ENCODE results near the gene KRT2. TPM values are rescaled to one million over a fixed set of nuclear protein-coding genes. Genes with fewer than 3 reads are reported as not detected.

The KRT2 gene
- total and polyA plus RNA-seq, 10 donors = 0.07 to 0.52 (median 0.34) TPM; not detected in 4

DNA sequence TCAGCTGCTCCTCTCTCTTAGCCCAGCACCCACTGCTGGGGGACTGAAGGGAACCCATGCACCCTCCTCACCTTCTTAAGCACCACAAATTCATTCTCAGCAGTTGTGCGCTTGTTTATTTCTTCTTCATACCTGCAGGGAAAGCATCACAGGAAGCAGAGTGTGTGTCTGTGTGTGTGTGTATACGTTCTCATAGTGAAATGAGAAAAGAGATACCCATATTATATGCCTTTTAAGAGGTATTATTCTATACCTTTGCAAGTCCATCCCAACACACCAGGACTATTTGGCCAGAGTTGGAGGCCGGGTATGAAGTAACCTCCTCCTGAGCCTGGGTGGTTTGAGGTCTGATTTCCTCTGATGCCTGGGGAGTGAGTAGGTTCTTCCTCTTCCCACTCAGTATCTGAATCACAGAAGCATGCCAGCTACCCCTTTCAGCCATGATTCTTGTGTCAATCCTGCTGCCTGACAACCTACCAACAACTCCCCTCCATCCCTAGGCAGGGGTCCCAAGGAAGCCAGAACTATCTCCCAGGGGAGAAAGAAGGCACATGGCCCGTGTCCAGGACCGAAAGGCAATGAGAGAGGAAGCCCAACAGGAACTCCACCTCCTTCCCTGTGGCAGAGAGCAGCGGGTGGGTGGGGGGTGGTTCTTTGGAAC lies 36.7 kb downstream of the KRT2 start:
- H3K27ac ChIP-seq = no peak overlapping the region
- DNase-seq = no peak
- 24 to 35% (median 30%) methylated on average over 6 of the region's 6 CpGs for WGBS, 5 donors

DNA sequence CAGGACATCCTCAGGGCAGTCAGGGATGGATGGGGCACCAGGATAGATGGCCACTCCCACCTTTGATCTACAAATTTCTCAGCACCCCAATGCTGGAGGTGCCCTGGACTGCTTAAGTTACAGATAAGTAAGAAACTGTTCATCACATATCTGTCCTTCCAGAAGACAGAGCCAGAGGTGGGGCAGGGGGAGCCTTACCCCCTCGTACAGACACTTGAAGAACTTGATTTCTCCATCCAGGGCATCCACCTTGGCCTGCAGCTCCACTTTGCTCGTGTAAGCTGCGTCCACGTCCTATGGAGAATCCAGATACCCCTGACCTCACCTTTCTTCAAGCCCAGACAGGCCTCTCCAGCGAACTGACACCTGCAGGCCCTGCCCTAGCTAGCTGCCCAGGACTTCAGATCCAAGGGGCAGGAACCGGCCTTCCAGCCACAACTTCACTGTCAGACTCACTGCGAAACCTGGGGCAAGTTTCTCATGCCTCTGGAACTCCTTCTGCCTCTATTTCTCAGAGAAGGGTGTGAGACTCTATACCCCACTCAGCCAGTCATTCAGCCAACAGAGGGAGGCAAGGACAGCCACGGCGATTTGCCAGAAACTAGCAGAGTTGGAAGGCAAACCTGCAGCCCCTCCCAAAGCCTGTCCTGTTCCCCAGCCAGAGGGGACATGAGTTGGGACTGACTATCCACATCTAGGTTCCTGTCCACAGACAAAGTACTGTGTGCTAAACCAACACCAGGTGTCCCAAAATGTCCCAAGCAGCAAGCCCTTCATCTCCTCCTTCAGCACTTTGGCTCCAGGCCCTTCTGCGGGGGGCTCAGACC lies 37.4 kb downstream of the KRT2 start:
- no peak for DNase-seq
- H3K27me3 ChIP-seq (replicated peaks in 1 of 7) = peaks cover 0 to 32% (median 0%) of the 10 kb centered on the region in 7 donors
- H3K4me3 ChIP-seq = no peak overlapping the region
- WGBS, 5 donors = 79 to 92% (median 88%) methylated on average over 10 of the region's 10 CpGs
- TF ChIP-seq, protein P1, sequence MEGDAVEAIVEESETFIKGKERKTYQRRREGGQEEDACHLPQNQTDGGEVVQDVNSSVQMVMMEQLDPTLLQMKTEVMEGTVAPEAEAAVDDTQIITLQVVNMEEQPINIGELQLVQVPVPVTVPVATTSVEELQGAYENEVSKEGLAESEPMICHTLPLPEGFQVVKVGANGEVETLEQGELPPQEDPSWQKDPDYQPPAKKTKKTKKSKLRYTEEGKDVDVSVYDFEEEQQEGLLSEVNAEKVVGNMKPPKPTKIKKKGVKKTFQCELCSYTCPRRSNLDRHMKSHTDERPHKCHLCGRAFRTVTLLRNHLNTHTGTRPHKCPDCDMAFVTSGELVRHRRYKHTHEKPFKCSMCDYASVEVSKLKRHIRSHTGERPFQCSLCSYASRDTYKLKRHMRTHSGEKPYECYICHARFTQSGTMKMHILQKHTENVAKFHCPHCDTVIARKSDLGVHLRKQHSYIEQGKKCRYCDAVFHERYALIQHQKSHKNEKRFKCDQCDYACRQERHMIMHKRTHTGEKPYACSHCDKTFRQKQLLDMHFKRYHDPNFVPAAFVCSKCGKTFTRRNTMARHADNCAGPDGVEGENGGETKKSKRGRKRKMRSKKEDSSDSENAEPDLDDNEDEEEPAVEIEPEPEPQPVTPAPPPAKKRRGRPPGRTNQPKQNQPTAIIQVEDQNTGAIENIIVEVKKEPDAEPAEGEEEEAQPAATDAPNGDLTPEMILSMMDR (IDR thresholded peaks at IDR 0.05 in 8 of 11, conservative IDR thresholded peaks at IDR 0.05 in 3 of 11) = no peak
- TF ChIP-seq POLR2AphosphoS5 (IDR thresholded peaks at IDR 0.05) (no peak), POLR2A (IDR thresholded peaks at IDR 0.05) (no peak)
- H3K9me3 ChIP-seq = no peaks in the 10 kb centered on the region
- H3K4me1 ChIP-seq = peaks cover 0 to 10% (median 1%) of the 10 kb centered on the region in 6 donors
- intact Hi-C loops (cut with DNase I; ENCODE audit: low total_unique reads) = no loop called here
- no peak overlapping the region for H3K27ac ChIP-seq
- no peaks in the 10 kb centered on the region for H3K36me3 ChIP-seq

More for the DNA sequence above, 36.7 kb downstream of the KRT2 start:
- no peak overlapping the region for H3K4me3 ChIP-seq
- H3K36me3 ChIP-seq = no peaks in the 10 kb centered on the region
- peaks cover 0 to 10% (median 1%) of the 10 kb centered on the region in 6 donors for H3K4me1 ChIP-seq
- peaks cover 0 to 29% (median 0%) of the 10 kb centered on the region in 7 donors for H3K27me3 ChIP-seq (replicated peaks in 1 of 7)
- no peak for TF ChIP-seq POLR2A (IDR thresholded peaks at IDR 0.05)
- intact Hi-C loops (cut with DNase I; ENCODE audit: low total_unique reads) = no loop called here
- H3K9me3 ChIP-seq = no peaks in the 10 kb centered on the region

DNA sequence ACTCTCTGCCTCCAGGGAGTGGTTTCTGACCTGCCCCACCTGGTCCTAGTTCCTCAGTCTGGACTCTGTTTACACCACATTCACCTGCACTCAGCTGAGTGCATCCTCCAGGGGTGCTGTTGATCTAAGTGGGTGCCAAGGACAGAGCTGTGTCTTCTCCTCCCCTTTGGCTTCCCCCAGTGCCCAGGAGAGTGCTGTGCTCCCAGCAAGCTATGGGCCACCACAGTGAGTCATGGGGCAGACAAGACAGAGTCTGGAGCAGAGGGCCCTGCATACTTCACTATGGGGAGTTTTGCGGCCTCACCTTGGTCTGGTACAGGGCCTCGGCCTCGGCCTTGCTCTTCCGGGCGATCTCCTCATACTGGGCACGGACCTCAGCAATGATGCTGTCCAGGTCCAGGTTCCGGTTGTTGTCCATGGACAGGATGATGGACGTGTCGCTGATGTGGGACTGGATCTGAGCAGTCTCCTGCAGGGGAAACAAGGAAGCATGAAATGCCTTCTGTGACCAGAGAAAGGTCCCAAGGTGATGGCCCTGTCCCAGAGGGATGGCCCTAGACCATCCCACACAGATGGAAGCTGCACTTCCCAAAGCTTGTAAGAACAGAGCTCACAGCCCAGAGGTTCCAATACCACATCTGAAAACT lies 38.5 kb downstream of the KRT2 start:
- intact Hi-C loops (cut with DNase I; ENCODE audit: low total_unique reads) = no loop called here
- H3K4me3 ChIP-seq = no peak overlapping the region
- DNase-seq = no peak
- WGBS, 5 donors = 89 to 96% (median 92%) methylated on average over 9 of the region's 9 CpGs
- H3K27me3 ChIP-seq (replicated peaks in 1 of 7) = peaks cover 0 to 40% (median 0%) of the 10 kb centered on the region in 7 donors
- H3K9me3 ChIP-seq = no peaks in the 10 kb centered on the region
- peaks cover 0 to 10% (median 1%) of the 10 kb centered on the region in 6 donors for H3K4me1 ChIP-seq
- TF ChIP-seq POLR2AphosphoS5 (IDR thresholded peaks at IDR 0.05) = no peak
- TF ChIP-seq, protein P1 (IDR thresholded peaks at IDR 0.05 in 8 of 11, conservative IDR thresholded peaks at IDR 0.05 in 3 of 11) = no peak
- no peak for TF ChIP-seq POLR2A (IDR thresholded peaks at IDR 0.05)
- no peaks in the 10 kb centered on the region for H3K36me3 ChIP-seq
- H3K27ac ChIP-seq = no peak overlapping the region

DNA sequence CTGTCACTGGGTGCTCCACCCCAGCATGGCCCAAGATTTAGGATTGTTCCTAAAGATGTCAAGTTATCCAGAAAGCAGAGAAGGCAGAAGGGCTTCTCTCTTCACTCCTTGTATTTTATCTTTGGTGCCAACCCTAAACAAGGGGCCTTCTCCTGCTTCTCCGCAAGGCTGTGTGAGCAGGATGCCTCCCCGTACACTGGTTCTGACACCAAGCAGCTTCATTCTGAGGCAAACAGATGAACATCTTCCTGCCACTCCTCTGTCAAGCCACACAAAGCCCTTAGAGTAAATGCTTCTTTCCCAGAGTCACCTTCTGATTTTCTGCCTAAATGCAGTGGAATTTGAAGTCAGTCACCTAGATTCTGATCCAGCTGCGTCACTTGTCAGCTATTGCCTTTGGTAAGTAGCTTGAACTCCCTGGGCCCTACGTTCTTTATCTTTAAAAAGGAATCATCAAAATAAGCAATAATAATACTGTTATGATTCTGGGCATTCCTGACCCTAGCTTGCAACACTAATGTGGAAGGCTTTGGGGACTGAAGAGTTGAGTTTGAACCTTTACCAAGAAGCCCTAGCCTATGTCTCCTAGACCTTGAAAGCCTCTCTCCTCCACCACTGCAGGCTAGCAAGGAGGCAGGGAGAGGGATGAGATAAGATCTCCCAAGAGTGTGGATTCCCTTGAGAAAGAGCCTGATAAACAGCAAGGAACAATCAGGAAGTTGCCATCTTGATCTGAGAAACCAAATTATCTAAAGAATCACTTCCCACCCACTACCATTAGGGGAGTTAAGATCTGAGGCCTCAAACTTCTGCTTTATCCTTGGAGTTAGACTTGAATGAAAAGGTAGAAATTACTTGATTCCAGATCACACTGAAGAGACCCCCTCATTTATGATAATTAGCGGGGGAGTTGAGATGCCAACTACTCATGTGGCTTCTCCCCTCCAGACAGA lies 39.3 kb downstream of the KRT2 start:
- DNase-seq = no peak
- Histone ChIP-seq H3K4me1 (peaks cover 0 to 10% (median 1%) of the 10 kb centered on the region in 6 donors), H3K36me3 (no peaks in the 10 kb centered on the region), H3K27me3 (replicated peaks in 1 of 7) (peaks cover 0 to 34% (median 0%) of the 10 kb centered on the region in 7 donors), H3K27ac (no peak overlapping the region), H3K9me3 (no peaks in the 10 kb centered on the region), H3K4me3 (no peak overlapping the region)
- WGBS, 5 donors = 84 to 92% (median 85%) methylated on average over 5 of the region's 5 CpGs
- intact Hi-C loops (cut with DNase I; ENCODE audit: low total_unique reads) = no loop called here
- TF ChIP-seq, protein P1 (IDR thresholded peaks at IDR 0.05 in 8 of 11, conservative IDR thresholded peaks at IDR 0.05 in 3 of 11) = no peak
- TF ChIP-seq POLR2AphosphoS5 (IDR thresholded peaks at IDR 0.05) (no peak), POLR2A (IDR thresholded peaks at IDR 0.05) (no peak)

Data from spleen (tissue), 11 donors.